Measurements from ENCODE around the gene PADI4.

PADI4 gene

DNA sequence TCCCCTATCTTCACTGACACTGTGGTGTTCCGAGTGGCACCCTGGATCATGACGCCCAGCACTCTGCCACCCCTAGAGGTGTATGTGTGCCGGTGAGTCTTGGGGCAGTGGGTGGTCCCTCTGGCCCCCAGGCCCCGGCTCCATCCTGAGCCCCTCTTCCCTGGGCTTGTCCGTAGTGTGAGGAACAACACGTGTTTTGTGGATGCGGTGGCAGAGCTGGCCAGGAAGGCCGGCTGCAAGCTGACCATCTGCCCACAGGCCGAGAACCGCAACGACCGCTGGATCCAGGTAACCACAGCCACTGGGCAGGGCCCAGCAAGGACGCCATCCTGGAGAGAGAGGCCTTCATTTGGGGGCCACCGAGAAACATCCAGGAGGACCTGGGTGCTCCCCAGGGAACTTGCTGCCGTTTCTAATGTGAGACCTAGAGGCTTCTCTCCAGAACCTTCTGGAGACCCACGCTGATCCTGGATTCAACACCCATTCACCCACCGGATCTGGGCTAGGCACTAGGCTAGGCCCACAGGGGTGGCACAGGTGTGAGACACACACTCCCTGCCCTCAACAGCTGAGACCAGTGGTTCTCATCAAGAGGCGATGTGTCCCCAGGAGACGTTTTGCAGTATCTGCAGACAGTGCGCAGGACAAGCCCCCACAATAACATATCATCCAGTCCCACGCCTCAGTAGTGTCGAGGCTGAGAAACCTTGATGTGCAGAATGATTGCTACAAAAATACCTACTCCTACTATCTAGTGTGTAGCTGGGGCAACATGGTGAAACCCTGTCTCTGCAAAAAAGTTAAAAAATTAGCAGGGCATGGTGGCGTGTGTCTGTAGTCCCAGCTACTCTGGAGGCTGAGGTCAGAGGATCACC, 36.9 kb upstream of the PADI4 start:
- Histone ChIP-seq H3K9ac (no peak overlapping the region), H3K27me3 (no peaks in the 10 kb centered on the region), H3K36me3 (no peaks in the 10 kb centered on the region), H3K9me3 (replicated peaks in 1 of 11) (no peaks in the 10 kb centered on the region), H3K4me2 (no peak overlapping the region), H4K20me1 (no peaks in the 10 kb centered on the region), H3K4me1 (no peaks in the 10 kb centered on the region), H3K27ac (no peak overlapping the region), H3K4me3 (no peak overlapping the region)
- TF ChIP-seq Cebpa-rat (IDR thresholded peaks at IDR 0.05), result no peak

DNA sequence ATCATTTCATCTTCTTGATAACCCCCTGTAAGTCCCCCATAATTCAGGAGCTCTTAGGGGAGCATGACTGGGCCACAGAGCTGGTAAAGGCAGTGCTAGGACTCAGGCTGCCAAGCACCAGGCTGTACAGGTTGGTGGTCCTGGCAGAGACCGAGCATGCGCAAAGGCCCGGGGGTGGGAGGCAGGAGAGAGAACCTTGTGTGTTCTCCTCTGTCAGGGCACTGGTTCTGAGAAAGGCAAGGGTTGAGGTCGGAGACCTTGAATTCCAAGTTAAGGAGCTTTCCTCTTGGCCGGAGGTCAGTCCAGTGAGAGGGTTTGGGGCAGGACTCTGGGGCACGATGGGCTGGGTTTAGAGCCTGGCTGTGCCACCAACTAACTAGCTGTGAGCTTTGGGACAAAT, 35.9 kb upstream of the PADI4 start:
- no peaks in the 10 kb centered on the region; a peak in 1 of 20 replicates for H3K4me1 ChIP-seq
- H3K4me3 ChIP-seq, result no peak overlapping the region
- no peak overlapping the region for H3K9ac ChIP-seq
- no peaks in the 10 kb centered on the region for H3K27me3 ChIP-seq
- H3K4me2 ChIP-seq, result no peak overlapping the region
- TF ChIP-seq Cebpa-rat (IDR thresholded peaks at IDR 0.05), result no peak
- H3K36me3 ChIP-seq, result no peaks in the 10 kb centered on the region
- no peak overlapping the region for H3K27ac ChIP-seq
- H3K9me3 ChIP-seq (replicated peaks in 1 of 11), result no peaks in the 10 kb centered on the region
- no peaks in the 10 kb centered on the region for H4K20me1 ChIP-seq

DNA sequence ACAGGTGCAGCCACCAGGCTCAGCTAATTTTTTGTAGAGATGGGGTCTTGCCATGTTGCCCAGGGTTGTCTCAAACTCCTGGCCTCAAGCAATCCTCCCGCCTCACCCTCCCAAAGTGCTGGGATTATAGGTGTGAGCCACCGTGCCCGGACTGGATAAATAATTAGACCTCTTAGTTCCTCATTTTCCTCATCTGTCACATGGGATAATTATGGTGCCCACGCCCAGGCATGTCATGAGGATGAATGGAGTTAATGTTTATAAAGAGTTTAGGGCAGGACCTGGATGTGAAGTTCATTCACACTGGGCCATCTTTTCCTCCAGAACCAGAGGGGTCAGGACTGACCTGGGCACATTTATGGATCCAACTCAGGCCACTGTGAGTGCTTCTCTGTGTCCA, 35.4 kb upstream of the PADI4 start:
- Histone ChIP-seq H3K9ac (no peak overlapping the region), H3K4me2 (peak overlapping the region in 1 of 11 experiments; percentile 32; a peak in 1 of 22 replicates), H3K36me3 (no peaks in the 10 kb centered on the region), H3K4me3 (no peak overlapping the region), H3K27me3 (no peaks in the 10 kb centered on the region), H3K9me3 (replicated peaks in 1 of 11) (no peaks in the 10 kb centered on the region), H4K20me1 (no peaks in the 10 kb centered on the region), H3K4me1 (no peaks in the 10 kb centered on the region; a peak in 1 of 20 replicates), H3K27ac (no peak overlapping the region)
- TF ChIP-seq Cebpa-rat (IDR thresholded peaks at IDR 0.05), result no peak

DNA sequence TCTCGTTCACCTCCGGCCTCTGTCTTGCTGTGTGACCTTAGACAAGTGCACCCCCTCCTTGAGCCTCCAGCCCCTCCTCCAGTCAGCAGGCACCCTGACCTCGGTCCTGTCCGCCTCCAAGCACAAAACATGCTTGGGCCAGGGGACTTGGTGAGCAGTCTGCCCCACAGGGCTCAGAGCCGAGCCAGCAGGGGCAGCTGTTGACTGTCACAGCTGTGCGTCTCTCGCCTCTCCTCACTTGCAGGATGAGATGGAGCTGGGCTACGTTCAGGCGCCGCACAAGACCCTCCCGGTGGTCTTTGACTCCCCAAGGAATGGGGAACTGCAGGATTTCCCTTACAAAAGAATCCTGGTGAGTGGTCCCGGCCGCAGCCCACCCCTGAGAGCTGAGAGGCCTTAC, 34.9 kb upstream of the PADI4 start:
- Histone ChIP-seq H4K20me1 (no peaks in the 10 kb centered on the region), H3K4me2 (peak overlapping the region in 1 of 11 experiments; percentile 32; a peak in 1 of 22 replicates), H3K27ac (no peak overlapping the region), H3K4me1 (no peaks in the 10 kb centered on the region; a peak in 1 of 20 replicates), H3K9ac (no peak overlapping the region), H3K27me3 (no peaks in the 10 kb centered on the region), H3K9me3 (replicated peaks in 1 of 11) (no peaks in the 10 kb centered on the region), H3K36me3 (no peaks in the 10 kb centered on the region), H3K4me3 (no peak overlapping the region)
- no peak for TF ChIP-seq Cebpa-rat (IDR thresholded peaks at IDR 0.05)

DNA sequence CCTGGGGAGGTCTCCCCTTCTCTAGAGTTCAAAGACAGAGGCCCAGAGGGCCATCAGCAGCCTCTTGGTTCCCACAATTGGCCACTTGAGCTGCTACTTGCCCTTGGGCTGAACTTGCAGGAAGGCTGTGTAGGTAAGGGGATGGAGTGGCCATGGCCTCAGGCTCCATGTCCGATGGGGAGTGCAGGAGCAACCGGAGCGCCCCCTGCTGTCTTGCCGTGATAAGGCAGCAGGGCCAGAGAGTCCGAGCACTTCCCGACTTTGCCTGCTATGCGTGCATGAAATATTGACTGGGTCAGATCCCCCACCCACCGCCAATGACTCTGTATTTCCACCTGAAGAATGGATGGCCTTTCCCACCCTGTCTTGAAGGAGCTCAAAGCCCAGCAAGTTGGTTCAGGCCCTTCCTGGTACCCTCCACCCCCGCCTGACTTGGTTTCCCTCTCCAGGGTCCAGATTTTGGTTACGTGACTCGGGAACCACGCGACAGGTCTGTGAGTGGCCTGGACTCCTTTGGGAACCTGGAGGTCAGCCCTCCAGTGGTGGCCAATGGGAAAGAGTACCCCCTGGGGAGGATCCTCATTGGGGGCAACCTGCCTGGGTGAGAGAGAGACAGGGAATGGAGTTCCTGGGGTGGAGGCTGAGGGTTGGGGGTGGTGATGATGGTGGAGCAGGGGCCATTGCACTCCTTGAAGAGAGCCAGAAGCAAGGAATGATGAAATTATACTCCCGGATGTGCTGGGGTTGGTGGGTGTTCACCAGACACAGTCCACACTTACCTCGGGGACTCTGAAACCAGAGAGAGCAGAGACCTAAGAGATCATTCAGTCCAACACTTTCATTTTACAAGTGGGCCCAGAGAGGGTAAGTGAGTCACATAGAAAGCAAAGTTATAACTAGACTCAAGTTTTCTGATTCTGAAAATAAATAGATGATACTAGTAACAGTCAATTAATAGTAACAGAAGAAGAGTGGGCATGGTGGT, 33.5 kb upstream of the PADI4 start:
- no peaks in the 10 kb centered on the region; a peak in 1 of 20 replicates for H3K4me1 ChIP-seq
- no peak overlapping the region for H3K27ac ChIP-seq
- H3K27me3 ChIP-seq, result no peaks in the 10 kb centered on the region
- TF ChIP-seq Cebpa-rat (IDR thresholded peaks at IDR 0.05), result no peak
- H3K9me3 ChIP-seq (replicated peaks in 1 of 11), result no peaks in the 10 kb centered on the region
- H3K4me3 ChIP-seq, result no peak overlapping the region
- H3K9ac ChIP-seq, result no peak overlapping the region
- no peak overlapping the region for H3K4me2 ChIP-seq
- H3K36me3 ChIP-seq, result no peaks in the 10 kb centered on the region
- no peaks in the 10 kb centered on the region for H4K20me1 ChIP-seq

DNA sequence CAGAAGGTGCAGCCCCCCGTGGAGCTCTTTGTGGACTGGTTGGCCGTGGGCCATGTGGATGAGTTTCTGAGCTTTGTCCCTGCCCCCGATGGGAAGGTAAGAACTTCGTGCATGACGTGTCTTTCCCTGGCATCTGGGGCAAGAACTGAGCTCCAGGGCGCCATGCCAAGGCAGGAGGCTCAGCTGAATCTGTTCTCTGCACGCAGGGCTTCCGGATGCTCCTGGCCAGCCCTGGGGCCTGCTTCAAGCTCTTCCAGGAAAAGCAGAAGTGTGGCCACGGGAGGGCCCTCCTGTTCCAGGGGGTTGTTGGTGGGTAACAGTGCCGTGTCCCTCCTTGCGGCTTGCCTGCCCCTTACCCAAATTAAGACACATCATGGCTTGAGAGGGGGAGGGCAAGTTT, 31.4 kb upstream of the PADI4 start:
- no peaks in the 10 kb centered on the region for H3K36me3 ChIP-seq
- no peak overlapping the region for H3K4me2 ChIP-seq
- no peak for TF ChIP-seq Cebpa-rat (IDR thresholded peaks at IDR 0.05)
- H3K4me3 ChIP-seq, result no peak overlapping the region
- H3K27ac ChIP-seq, result no peak overlapping the region
- no peaks in the 10 kb centered on the region for H3K27me3 ChIP-seq
- H4K20me1 ChIP-seq, result no peaks in the 10 kb centered on the region
- no peaks in the 10 kb centered on the region for H3K9me3 ChIP-seq (replicated peaks in 1 of 11)
- H3K9ac ChIP-seq, result no peak overlapping the region
- peaks cover 4 to 18% (median 11%) of the 10 kb centered on the region in 10 experiments for H3K4me1 ChIP-seq

DNA sequence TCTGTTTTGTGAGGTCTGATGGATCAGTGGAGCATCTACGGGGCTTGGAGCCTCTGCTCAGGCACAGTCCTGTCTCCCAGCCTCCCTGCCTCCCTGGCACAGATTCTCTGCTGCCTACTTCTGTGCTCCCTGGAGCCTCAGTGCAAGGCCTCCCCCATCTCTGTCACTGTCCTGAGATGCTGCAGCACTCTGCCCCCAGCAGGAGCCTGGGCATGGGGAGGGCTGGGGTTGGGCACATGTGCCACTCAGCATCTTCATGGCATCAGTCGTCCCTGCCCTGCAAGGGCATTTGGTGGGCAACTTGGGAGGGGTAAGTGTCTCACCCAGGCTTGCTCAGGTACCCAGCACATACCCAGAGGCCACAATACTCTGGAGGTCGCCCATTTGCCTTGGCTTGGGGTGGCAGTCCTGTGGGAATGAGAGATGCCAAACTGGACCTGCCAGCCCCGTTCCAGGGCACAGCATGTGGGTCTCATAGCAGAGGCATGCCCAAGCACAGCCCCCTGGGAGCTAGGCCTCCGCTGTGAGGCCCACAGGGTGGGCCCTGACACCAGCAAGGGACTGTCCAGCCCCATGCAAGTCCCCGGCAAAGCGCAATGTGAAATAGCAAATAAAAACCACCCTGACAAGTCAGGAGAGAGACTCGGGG, 30.4 kb upstream of the PADI4 start:
- Histone ChIP-seq H3K4me2 (no peak overlapping the region), H3K4me1 (peaks cover 14 to 29% (median 22%) of the 10 kb centered on the region in 10 experiments), H3K27ac (0 out of 22 replicates have a peak overlapping the region, but pooled peaks of 1 of the 11 experiments have one; percentile 2), H3K9me3 (replicated peaks in 1 of 11) (no peaks in the 10 kb centered on the region), H4K20me1 (no peaks in the 10 kb centered on the region), H3K4me3 (no peak overlapping the region), H3K27me3 (no peaks in the 10 kb centered on the region), H3K36me3 (no peaks in the 10 kb centered on the region), H3K9ac (no peak overlapping the region)
- TF ChIP-seq Cebpa-rat (IDR thresholded peaks at IDR 0.05), result no peak

DNA sequence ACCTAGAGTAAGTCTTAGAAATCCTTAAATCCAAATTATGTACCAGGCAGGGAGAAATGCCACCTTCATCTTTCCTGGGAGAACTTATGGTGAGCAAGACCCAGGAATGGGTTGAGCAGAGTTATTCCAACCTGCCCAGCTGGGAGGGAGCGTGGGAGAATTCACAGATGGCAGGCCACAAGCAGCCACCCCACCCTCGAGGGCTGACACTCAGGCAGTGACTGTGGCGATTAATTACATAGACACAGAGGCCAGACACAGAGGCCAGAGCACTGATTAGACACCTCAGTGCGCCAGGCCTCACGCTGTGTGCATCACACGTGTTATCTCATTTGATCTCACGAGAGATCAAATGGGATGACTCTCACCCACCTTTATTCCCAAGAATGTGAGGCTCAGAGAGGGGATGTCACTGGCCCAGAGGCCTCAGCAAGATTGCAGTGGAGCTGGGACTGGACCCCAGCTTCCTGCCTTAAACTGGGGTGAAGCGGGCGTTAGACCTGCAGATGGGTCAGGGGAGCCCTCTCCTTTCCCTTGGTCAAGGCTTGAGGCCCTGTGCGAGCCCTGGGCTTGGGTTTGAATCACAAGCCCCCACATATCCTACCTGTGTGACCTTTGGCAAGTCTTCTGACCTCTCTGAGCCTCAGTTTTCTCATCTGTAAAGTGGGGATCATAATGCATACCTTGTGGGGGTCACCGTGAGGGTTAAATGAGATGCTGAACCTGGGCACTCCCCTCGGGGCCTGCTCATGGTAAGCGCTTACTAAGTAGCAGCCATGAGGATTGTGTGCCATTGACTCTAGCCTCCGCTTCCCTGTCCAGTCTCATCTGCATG, 28.8 kb upstream of the PADI4 start:
- no peak for TF ChIP-seq Cebpa-rat (IDR thresholded peaks at IDR 0.05)
- H3K27me3 ChIP-seq, result no peaks in the 10 kb centered on the region
- H3K9me3 ChIP-seq (replicated peaks in 1 of 11), result no peaks in the 10 kb centered on the region
- H4K20me1 ChIP-seq, result no peaks in the 10 kb centered on the region
- peak overlapping the region in 2 of 11 experiments; percentile 20 to 81; a peak in 4 of 22 replicates for H3K27ac ChIP-seq
- no peaks in the 10 kb centered on the region for H3K36me3 ChIP-seq
- no peak overlapping the region for H3K4me2 ChIP-seq
- no peak overlapping the region for H3K9ac ChIP-seq
- no peak overlapping the region for H3K4me3 ChIP-seq
- H3K4me1 ChIP-seq, result peaks cover 14 to 40% (median 27%) of the 10 kb centered on the region in 10 experiments
